Stimulated activated CD4-positive, alpha-beta T cell treated with anti-CD3 and anti-CD28 coated beads, Interleukin-15, amount 100 ng/mL, for 24 hours (primary cell): ENCODE measurements around the gene TAOK1.
"Not testable (repeated sequence)": the region's sequence is repeated elsewhere in the genome, so short reads cannot be mapped to it uniquely, and the experiment has no call there.

Source experiments
- DNase-seq: peaks from one replicate; pipeline ENCODE4 v3.0.0-alpha.2; 2020

The TAOK1 gene

DNA sequence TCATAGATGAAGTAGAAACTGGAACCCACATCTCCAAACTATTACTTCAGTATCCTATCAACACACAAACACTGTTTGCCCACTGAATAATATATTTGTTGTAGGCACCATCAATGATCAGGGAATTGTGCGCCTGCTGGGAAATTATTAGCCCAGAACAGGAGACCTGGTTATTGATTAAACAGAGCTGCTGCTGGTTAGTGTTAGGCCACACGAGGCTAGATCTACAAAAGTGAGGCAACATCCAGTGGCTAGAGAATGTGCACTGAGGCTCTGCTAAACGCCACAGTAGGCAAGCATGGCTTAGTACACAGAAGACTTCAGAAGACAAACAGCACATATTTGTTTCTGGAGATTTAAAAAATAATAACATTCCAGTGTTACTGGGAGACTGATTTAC is 165.7 kb downstream of the TAOK1 start:
- DNase-seq, result no peak

GRCh38 chr17:29557085-29557738 is 167.0 kb downstream of the TAOK1 start:
- no peak for DNase-seq

DNA sequence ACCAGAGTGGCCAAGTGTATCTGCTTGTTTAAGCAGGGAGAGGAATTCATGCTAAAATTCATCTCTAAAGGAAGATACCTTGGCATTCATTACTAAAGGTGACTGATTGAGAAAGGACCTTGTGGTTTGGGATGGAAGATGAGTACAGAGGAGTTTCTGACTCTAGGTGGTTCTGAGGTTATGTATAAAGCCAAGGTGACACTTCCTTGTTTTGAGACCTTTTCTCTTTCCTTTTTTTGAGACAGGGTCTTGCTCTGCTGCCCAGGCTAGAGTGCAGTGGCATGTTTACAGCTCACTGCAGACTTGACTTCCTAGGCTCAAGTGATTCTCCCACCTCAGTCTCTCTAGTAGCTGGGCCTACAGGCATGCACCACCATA is 167.6 kb downstream of the TAOK1 start:
- no peak for DNase-seq

- DNase-seq, result not testable (repeated sequence)
These were observed 168.0 kb downstream of the TAOK1 start for GRCh38 chr17:29558139-29558538.

DNA sequence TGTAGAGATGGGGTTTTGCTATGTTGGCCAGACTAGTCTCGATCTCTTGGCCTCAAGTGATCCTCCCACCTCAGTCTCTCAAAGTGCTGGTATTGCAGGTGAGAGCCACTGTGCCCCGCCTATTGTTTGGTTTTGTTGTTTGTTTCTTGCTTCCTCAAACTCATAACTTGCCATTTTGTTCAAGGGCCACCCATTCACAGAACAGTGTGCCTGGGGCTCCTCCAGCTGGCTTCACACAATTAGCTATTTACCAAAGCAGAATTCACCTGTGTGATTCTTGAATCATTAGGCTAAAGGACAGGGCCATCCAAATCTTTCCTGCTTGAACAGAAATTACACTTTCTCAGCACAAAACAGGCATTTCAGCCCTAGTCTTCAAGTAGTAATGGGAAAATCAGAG is 169.5 kb downstream of the TAOK1 start:
- no peak for DNase-seq

- no peak for DNase-seq
These were observed 170.2 kb downstream of the TAOK1 start for GRCh38 chr17:29560316-29560715.

DNA sequence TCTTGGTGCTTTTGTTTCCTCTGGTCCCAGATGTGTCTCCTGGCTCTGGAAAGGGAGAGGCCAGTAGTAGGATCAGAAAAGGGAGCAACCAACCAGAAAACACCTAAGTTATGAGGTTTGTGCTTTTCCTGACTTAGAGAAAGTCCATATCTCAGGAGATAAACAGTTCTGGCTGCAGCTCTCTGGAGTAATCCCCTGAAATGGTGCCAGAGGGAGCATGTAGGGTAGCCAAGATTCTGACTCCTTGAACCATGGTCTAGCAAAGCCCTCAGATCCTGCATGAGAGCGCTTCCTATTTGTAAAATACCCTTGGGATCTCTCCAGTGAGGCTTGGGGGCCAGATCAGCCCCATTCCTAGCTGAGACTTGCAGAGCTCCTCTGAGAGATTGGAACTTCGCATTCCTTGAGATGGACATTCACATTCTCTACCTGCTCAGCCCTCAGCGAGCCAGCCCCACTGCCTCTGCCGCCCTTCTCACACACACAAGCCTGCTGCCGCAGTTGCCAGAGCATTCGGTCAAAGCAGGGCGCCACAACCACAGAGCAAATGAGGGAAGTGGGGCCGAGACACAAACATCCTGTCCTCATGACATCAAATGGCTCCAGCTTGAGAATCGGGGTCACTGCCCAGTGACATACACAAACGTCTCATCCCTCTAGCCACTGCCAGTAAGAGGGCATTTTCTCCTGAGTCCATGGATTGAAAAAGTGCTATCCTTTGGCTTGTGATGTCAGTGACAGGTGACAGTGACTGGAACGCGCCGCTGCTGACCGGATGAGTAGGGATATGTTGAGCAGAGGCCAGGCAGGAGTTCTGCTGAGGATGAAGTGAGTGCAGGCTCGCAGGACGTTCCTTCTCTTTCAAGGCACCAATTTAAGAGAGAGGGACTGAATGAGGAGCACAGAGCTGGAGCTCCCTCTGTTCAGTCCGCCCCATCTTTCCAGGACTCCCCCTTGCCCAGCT is 171.7 kb downstream of the TAOK1 start:
- no peak for DNase-seq

- no peak for DNase-seq
These were observed 172.5 kb downstream of the TAOK1 start for GRCh38 chr17:29562615-29563014.

DNA sequence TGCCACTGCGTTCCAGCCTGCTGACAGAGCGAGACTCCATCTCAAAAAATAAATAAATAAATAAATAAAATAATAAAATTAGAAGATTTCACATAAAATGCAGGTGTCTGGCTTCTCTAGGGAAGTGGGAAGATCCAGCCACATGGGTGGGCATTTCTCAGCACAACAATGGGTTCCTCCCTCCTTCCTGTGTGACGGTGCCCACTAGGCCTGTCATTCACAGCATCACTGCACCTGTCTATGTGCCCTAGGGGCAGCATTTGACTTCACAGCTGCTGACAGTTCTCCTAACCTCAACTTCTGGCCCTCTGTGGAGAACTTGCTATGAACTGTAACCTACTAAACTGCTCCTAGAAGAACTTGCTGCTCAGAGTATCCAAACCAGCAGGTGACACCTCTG is 173.7 kb downstream of the TAOK1 start:
- DNase-seq, result no peak

DNA sequence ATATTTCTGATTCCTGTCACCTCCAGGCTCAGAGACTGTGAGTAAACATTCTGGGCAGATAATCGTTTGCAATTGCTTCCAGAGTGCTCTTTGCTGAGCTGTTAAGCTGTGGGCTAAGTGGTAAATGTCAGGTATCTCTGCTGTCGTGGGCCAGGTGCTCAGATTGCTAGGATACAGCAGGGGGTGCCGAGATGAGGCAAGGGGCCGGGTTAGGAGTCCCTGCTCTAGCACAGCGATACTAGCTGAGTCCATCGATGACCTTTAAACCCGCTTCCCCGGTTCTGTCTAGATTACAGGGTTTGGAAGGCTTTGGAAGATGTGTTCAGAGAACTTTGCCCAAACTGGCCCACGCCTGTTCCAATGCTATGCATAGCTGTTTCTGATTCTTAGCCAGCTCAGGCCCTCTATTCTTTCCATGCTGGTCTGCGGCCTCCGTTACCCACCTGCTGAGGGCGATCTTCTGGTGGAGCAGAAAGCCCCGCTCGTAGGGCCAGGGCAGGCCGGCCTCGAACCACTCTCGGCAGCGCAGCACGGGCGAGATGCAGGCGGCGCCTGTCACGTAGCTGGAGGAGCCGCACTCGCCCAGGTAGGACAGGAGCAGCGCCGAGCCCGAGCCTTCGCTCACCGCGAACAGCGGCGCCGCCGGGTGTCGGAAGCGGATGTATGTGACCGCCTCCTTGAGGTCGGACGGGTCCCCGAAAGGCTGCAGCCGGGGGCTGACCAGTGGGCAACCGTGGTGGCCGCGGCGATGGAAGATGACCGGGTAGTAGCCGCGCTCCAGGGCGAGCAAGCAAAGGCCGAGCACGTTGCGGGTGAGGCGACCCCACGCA is 175.7 kb downstream of the TAOK1 start:
- DNase-seq, result peak; percentile 76

GRCh38 chr17:29566473-29567303 is 176.5 kb downstream of the TAOK1 start, which contains the start of gene ABHD15:
ABHD15 (minus strand) TSS chr17:29567037; CDS start chr17:29566966, 71 bp downstream.
- DNase-seq, result peak; percentile 77

DNA sequence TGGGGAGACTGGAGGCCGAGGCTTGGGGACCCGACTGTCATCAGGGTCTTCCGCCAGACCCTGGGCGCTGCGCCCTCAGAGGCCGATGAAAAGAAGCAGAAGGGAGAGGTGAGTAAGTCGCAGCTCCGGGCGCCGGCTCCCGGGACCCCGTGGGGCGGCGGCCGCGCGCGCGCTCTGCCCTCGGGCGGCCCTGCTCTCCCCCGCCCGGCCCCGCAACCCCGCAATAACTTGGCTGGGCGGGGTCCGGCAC is 177.1 kb downstream of the TAOK1 start:
- DNase-seq, result no peak

- peak; percentile 86 for DNase-seq
These were observed 177.6 kb downstream of the TAOK1 start for GRCh38 chr17:29567554-29568330.

- peak; percentile 95 for DNase-seq
These were observed 178.4 kb downstream of the TAOK1 start, which contains the start of gene TP53I13 for GRCh38 chr17:29568331-29569244. TP53I13 (plus strand) TSS chr17:29568701; CDS start chr17:29568759, 58 bp downstream.

DNA sequence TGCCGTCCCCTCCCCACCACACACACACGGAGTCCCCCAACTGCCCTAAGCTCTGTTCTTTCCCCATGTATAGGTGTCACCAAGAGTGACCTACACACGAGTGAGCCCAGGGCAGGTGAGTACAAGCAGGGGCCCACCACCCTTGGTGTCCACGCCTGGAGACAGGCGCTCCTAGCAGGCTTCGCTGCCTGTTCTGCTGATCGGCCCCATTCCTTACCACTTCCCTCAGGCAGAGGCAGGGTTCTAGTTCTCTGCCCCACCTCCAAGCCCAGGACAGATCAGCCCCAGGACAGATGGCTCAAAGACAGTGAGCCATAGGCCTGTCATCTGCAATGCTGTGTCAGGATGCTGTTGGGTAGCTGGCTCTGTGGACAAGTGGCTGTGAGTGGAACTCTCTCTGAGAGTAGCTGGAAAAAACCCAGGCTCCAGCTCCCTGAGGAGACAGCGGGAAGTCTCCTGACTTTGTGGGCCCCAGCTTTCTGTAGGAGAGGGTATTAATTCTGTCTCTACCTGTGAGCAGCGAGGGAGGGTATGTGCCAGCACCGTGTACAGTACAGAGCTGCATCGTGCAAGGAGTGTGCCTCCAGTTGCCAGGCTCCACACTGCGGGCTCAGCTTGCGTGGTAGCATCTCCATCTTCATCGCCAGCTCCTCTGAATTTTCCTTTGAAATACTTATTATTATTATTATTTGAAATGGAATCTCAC is 179.2 kb downstream of the TAOK1 start:
- DNase-seq, result no peak

GRCh38 chr17:29570521-29570920 is 180.4 kb downstream of the TAOK1 start:
- DNase-seq, result no peak

GRCh38 chr17:29571486-29571882 is 181.3 kb downstream of the TAOK1 start:
- DNase-seq, result no peak

GRCh38 chr17:29571883-29572681 is 181.9 kb downstream of the TAOK1 start:
- DNase-seq, result no peak
